Activated CD4-positive, alpha-beta memory T cell treated with anti-CD3 and anti-CD28 coated beads for 36 hours (primary cell): ENCODE measurements around the gene DNAI2. TPM values are rescaled to one million over a fixed set of nuclear protein-coding genes. Genes with fewer than 3 reads are reported as not detected.

Experiments used
- CTCF ChIA-PET: fragments of 350-600 bp; sonication (Branson Sonifier 250); formaldehyde crosslinking; loops from one replicate; lab custom pipeline; 2021; ENCODE audit warnings: antibody characterized with exemption, inconsistent platforms; lab: Charles Lee
- POLR2A ChIA-PET: fragments of 350-600 bp; sonication (Branson Sonifier 250); formaldehyde crosslinking; loops from one replicate; lab custom pipeline; 2021; ENCODE audit warnings: antibody characterized with exemption; lab: Charles Lee
- DNase-seq: peaks from one replicate; pipeline ENCODE4 v3.0.0-alpha.2; 2020
- H3K27ac Mint-ChIP-seq: one replicate; pipeline ENCODE4 v1.8.0; 2021; ENCODE audit warnings: mixed read lengths
- H3K27me3 Mint-ChIP-seq: one replicate; pipeline ENCODE4 v1.8.0; 2021; ENCODE audit warnings: mixed read lengths
- H3K36me3 Mint-ChIP-seq: one replicate; pipeline ENCODE4 v1.8.0; 2021; ENCODE audit warnings: mixed read lengths
- H3K4me1 Mint-ChIP-seq: one replicate; pipeline ENCODE4 v1.8.0; 2021; ENCODE audit warnings: low read depth, mixed read lengths
- H3K4me3 Mint-ChIP-seq: one replicate; pipeline ENCODE4 v1.8.0; 2021; ENCODE audit warnings: mild to moderate bottlenecking, mixed read lengths
- H3K9me3 Mint-ChIP-seq: one replicate; pipeline ENCODE4 v1.8.0; 2021; ENCODE audit warnings: mixed read lengths
- intact Hi-C: fragments of 100-400 bp; cut with micrococcal nuclease; formaldehyde crosslinking; loops from one replicate; pipeline ENCODE4 v1.15.1; 2023
- total RNA-seq, 2 experiments: library from RNA; stranded (reverse); gene quantifications; one replicate each; pipeline ENCODE4 v1.2.3, GENCODE V29; 2021

DNAI2 gene
- total RNA-seq, 2 experiments from 2014 or later, result 1.6 to 1.7 TPM

DNA sequence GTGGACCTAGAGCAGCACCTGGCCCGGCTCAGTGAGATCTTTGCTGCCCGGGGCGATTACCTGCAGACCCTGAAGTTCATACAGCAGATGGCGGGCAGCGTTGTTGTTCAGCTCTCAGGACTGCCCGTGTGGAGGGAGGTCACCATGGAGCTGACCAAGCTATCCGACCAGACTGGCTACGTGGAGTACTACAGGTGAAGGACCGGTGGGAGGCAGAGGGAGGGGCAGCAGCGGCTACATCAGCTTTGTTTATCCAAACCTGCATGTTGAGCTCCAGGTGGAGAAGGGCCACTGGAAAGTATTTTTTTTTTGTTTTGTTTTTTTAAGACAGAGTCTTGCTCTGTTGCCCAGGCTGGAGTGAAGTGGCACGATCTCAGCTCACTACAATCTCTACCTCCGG is 36.7 kb upstream of the DNAI2 start:
- H3K27me3 Mint-ChIP-seq, result no peaks in the 10 kb centered on the region
- H3K9me3 Mint-ChIP-seq, result no peaks in the 10 kb centered on the region
- ChIA-PET CTCF (interaction anchor here (0.7 kb wide), 1 partner anchor 35 kb away, joined by 4 read pairs; no protein-coding TSS in a partner anchor), POLR2A (no interaction called here)
- peaks cover 2% of the 10 kb centered on the region for H3K36me3 Mint-ChIP-seq
- no peak overlapping the region for H3K4me3 Mint-ChIP-seq
- no peaks in the 10 kb centered on the region for H3K4me1 Mint-ChIP-seq
- no peak overlapping the region for H3K27ac Mint-ChIP-seq
- DNase-seq, result no peak
- intact Hi-C loops, result no loop called here

DNA sequence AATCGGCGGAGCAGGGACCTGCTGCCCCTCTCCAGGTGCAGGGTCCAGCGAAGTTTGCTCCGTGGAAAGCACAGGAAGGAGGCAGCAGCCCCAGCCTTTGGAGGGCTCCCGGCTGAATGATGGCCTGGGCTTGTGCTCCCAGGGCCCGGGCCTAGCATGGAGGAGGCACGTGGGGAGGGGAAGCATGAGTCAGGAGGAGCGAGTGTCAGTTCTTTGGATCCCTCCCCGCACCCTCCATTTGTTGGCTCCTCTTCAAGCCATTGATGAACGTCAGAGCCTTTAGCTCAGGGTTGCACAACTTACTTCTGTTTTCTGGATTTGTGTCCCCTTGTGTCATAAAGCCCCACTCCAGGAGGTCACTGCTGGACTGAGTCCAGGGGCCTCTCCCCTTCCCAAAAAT is 34.9 kb upstream of the DNAI2 start:
- no peaks in the 10 kb centered on the region for H3K9me3 Mint-ChIP-seq
- ChIA-PET POLR2A (no interaction called here), CTCF (no interaction called here)
- DNase-seq, result no peak
- H3K4me3 Mint-ChIP-seq, result no peak overlapping the region
- no peaks in the 10 kb centered on the region for H3K4me1 Mint-ChIP-seq
- H3K27me3 Mint-ChIP-seq, result no peaks in the 10 kb centered on the region
- intact Hi-C loops, result no loop called here
- no peaks in the 10 kb centered on the region for H3K36me3 Mint-ChIP-seq
- no peak overlapping the region for H3K27ac Mint-ChIP-seq

DNA sequence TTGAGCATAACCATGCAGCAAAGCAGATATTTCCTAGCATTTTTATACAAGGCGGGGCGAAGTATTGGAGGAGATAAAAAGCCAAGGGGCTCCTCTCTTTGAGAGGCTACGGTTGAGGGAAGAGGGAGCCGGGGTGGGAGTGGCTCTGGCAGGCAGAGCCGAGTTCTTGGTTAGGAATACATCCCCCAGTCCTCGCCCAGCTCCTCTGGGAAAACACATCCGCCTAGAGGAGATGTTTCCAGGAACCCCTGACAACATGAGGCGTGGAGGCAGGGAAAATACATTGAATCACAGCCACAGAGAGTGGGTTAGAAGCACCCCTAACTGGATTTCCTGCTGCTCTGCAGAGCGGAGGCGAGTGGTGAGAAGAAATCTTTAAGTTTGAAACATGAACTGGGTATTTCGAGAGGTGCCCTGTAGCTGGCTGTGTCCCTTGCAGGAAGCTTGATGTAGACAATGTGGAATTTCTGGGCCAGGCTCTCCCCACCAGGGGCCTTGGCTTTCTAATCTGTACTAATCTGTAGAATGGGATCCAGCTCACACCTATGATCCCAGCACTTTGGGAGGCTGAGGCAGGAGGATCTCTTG is 33.3 kb upstream of the DNAI2 start:
- Mint-ChIP-seq H3K4me3 (no peak overlapping the region), H3K36me3 (no peaks in the 10 kb centered on the region), H3K9me3 (no peaks in the 10 kb centered on the region), H3K27me3 (no peaks in the 10 kb centered on the region), H3K4me1 (no peaks in the 10 kb centered on the region), H3K27ac (no peak overlapping the region)
- intact Hi-C loops, result no loop called here
- ChIA-PET CTCF (no interaction called here), POLR2A (no interaction called here)
- no peak for DNase-seq

DNA sequence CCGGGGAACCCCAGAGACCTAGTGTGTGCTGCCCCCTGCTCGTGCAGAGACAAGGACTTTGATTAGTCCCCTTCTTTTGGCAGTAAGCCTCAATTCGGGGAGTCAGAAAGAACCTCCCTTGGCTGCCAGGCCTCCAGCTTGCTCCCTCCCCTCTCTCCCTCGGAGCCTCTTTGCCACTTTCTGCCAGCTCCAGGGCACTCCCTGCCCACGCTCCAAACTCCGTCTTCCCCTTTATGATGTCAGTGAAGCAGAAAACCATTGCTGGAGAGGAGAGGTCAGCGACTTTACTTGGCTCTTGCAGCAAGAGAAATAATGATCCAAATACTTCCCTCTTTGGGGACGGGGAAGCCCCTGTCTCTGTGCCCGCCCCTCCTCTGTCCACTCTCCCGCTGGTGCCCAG is 32.6 kb upstream of the DNAI2 start:
- H3K4me1 Mint-ChIP-seq, result no peaks in the 10 kb centered on the region
- intact Hi-C loops, result no loop called here
- H3K36me3 Mint-ChIP-seq, result no peaks in the 10 kb centered on the region
- ChIA-PET POLR2A (no interaction called here), CTCF (no interaction called here)
- H3K4me3 Mint-ChIP-seq, result no peak overlapping the region
- H3K27ac Mint-ChIP-seq, result no peak overlapping the region
- H3K9me3 Mint-ChIP-seq, result no peaks in the 10 kb centered on the region
- no peaks in the 10 kb centered on the region for H3K27me3 Mint-ChIP-seq
- DNase-seq, result no peak

DNA sequence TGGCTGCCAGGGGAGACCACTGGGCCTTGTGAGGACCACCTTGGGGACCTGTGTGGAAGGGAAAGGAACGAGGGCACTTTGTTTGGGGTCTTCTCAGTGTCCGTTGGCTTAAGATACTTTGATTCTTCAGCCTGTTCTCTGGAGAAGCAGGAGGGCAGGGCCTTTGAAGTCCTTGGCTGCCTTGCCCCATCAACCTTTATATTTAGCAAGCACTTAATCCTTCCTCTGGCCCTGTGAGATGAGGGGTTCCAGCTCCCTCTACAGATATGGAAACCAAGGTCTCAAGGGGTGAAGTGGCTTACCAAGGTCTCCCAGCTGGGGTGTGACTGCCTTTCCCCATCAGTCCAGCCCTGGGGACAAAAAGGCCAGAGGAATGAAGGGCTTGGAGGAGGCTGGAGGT is 32.2 kb upstream of the DNAI2 start:
- no peaks in the 10 kb centered on the region for H3K4me1 Mint-ChIP-seq
- ChIA-PET POLR2A (no interaction called here), CTCF (no interaction called here)
- no peaks in the 10 kb centered on the region for H3K9me3 Mint-ChIP-seq
- intact Hi-C loops, result no loop called here
- H3K36me3 Mint-ChIP-seq, result no peaks in the 10 kb centered on the region
- DNase-seq, result no peak
- H3K27ac Mint-ChIP-seq, result no peak overlapping the region
- H3K27me3 Mint-ChIP-seq, result no peaks in the 10 kb centered on the region
- H3K4me3 Mint-ChIP-seq, result no peak overlapping the region

DNA sequence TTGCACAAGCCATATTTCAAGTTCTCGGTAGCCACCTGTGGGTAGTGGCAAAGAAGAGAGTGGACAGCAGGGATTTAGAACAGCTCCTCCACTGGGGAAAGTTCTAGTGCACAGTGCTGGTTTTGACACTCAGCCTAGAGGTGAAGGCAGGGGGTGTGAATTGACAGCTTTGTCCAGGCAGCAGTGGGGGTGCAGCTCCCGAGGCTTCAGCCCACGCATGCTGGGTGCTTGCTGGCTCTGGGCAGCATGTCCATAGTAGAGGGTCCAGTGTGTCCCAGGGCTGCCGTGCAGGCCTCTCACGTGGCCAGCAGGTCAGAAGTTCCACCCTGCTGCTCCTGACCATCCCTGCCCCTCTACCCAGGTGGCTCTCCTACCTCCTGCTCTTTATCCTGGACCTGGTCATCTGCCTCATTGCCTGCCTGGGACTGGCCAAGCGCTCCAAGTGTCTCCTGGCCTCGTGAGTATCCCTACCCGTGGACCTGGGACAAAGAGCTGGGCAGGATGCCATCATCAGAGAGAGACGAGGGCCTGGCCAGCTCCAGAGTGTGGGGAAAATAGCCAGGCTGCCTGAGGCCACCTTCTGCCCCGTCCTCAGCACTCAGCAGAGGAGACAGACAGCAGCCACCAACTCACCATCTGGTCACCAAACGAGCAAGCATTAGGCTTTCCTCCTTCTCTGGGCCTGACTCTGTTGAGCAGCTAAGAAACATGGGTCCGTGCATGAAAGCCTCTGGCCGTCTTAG is 30.9 kb upstream of the DNAI2 start:
- ChIA-PET CTCF (interaction anchor here (0.5 kb wide), 1 partner anchor 114 kb away, joined by 3 read pairs; no protein-coding TSS in a partner anchor), POLR2A (no interaction called here)
- Mint-ChIP-seq H3K9me3 (no peaks in the 10 kb centered on the region), H3K4me1 (no peaks in the 10 kb centered on the region), H3K36me3 (no peaks in the 10 kb centered on the region), H3K27me3 (no peaks in the 10 kb centered on the region), H3K4me3 (no peak overlapping the region), H3K27ac (no peak overlapping the region)
- intact Hi-C loops, result no loop called here
- DNase-seq, result no peak

DNA sequence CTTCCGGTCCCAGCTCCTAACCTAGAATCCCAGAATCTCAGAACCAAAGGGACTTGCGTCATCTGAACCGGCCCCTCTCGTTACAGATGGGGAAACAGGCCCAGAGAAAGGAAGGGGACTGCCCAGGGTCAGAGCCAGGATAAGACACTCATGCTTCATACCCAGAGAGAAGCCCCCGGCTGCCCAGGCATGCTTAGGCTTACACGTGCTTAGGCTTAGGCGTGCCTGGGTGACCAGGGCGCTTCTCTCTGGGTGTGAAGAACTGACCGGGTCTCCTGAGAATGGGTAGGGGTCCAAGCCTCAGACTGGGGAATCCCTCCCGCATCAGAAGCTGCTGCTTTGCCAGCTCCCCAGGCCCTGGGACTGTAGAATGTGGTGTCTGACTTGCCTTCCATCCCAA is 29.9 kb upstream of the DNAI2 start:
- H3K9me3 Mint-ChIP-seq, result no peaks in the 10 kb centered on the region
- H3K4me1 Mint-ChIP-seq, result no peaks in the 10 kb centered on the region
- H3K27ac Mint-ChIP-seq, result no peak overlapping the region
- H3K4me3 Mint-ChIP-seq, result no peak overlapping the region
- ChIA-PET POLR2A (no interaction called here), CTCF (interaction anchor here (0.6 to 1.6 kb wide), 2 partner anchors 124 to 351 kb away, joined by 3 to 5 read pairs; no protein-coding TSS in a partner anchor)
- intact Hi-C loops, result no loop called here
- DNase-seq, result no peak
- no peaks in the 10 kb centered on the region for H3K36me3 Mint-ChIP-seq
- H3K27me3 Mint-ChIP-seq, result no peaks in the 10 kb centered on the region

DNA sequence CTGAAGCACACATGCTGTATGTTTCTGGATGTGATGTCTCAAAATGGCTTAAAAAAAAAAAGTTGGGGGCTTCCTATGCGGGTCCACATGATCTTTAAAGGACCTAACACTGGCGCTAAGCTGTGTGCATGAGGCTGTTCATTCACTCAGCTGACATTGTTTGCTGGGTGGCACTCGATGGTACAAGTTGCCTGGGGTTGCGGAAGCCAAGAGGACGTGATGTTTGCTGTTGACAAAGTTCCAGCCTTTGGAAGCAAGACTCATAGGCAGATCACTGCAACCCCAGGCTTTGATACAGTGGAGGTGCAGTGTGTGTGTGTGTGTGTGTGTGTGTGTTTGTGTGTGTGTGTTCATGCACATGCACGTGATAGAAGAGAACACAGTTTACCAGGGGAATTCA is 29.5 kb upstream of the DNAI2 start:
- Mint-ChIP-seq H3K4me3 (no peak overlapping the region), H3K4me1 (no peaks in the 10 kb centered on the region), H3K27ac (no peak overlapping the region), H3K9me3 (no peaks in the 10 kb centered on the region), H3K27me3 (no peaks in the 10 kb centered on the region), H3K36me3 (no peaks in the 10 kb centered on the region)
- DNase-seq, result no peak
- CTCF ChIA-PET, result interaction anchor here (0.6 to 1.6 kb wide), 2 partner anchors 124 to 351 kb away, joined by 3 to 5 read pairs; no protein-coding TSS in a partner anchor
- POLR2A ChIA-PET, result interaction anchor here (1.0 kb wide), 1 partner anchor 20 kb away, joined by 3 read pairs; no protein-coding TSS in a partner anchor
- intact Hi-C loops, result no loop called here

DNA sequence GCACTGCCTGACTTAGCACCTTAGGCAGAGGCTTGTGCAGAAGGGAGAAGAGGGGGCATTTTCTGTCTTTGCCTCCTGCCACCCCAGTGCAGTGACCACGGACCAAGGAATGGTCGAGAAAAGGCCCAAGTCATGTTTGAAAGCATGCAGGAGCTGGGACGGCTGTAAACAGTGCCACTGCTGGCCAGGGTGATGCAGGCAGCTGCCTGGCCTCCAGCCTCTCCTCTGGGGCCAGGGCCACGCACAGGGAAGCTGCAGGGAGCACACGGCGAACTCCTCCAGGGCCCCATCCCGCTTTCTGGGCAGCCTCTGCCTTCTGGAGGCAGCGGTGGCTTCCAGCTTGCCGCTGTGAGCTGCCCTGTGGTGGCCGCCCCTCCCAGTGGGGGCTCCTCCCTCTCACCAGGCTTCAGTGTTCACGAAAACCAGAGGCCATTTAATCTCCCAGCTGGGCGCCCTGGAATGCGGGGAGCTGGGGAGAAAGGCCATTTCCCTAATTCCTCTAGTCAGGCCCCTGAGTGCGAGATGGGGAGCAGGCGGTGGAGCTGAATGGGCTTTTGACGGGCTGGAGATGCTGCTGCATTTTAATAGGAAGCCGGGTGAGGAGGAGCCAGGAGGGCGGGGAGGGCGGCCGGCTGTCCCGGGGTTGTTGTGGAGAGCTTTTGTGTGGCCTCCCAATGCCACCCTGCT is 28.7 kb upstream of the DNAI2 start:
- ChIA-PET POLR2A (interaction anchor here (1.0 kb wide), 1 partner anchor 19 kb away, joined by 3 read pairs; no protein-coding TSS in a partner anchor), CTCF (interaction anchor here (0.6 to 1.6 kb wide), 2 partner anchors 123 to 350 kb away, joined by 3 to 5 read pairs; no protein-coding TSS in a partner anchor)
- no peaks in the 10 kb centered on the region for H3K4me1 Mint-ChIP-seq
- no peak for DNase-seq
- no peak overlapping the region for H3K4me3 Mint-ChIP-seq
- no peaks in the 10 kb centered on the region for H3K27me3 Mint-ChIP-seq
- H3K9me3 Mint-ChIP-seq, result no peaks in the 10 kb centered on the region
- no peak overlapping the region for H3K27ac Mint-ChIP-seq
- no peaks in the 10 kb centered on the region for H3K36me3 Mint-ChIP-seq
- intact Hi-C loops, result no loop called here

DNA sequence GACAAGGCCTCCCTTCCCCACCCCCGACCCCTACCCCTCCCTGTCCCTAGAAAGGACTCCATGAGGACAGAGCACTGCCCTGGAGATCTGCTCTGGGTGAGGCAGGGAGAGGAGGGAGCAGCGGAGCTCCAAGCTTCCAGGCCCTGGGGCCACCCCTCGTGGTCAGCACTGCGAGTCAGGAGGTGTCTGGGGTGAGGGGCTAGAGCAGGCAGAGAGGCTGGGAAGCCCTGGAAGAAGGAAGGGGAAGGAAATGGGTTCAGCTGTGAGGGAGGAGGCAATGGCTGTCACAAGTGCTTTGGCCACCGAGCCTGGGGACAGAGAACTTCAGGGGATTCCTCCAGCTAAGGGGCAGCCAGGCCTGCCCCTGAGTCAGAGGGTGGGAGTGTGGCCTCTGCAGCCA is 28.2 kb upstream of the DNAI2 start:
- H3K27me3 Mint-ChIP-seq, result no peaks in the 10 kb centered on the region
- CTCF ChIA-PET, result no interaction called here
- no peak for DNase-seq

DNA sequence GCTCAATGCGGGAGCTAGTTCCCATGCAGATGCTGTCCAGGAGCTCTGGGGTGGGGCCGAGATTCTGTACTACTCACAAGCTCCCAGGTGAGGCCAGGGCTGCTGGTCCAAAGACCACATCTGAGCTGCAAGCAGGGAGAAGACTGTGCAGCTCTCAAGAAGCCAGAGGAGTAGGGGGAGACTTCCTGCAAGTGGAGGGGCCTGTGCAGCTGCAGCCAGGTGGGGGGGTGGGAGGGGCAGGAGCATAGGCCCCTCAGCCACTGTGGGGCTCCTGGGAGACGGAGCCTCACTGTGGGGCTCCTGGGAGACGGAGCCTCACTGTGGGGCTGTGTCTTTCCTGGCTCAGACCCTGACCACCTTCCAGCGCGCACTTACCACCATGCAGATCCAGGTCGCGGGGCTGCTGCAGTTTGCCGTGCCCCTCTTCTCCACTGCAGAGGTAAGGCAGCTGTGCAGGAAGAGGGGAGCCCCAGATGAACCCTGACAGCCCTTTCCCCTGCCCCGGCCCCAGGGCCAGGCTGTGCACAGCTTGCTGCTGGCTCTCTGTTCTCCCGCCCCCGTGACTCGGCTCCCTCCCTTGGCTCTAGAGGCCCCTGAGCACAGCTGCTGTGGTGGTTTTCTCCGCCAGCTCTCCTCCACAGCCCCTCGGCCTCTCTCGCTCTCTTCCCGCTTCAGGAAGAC is 24.3 kb upstream of the DNAI2 start:
- no peak overlapping the region for H3K4me3 Mint-ChIP-seq
- peaks cover 5% of the 10 kb centered on the region for H3K36me3 Mint-ChIP-seq
- CTCF ChIA-PET, result no interaction called here
- H3K9me3 Mint-ChIP-seq, result no peaks in the 10 kb centered on the region
- no peaks in the 10 kb centered on the region for H3K27me3 Mint-ChIP-seq
- no peak for DNase-seq
- H3K27ac Mint-ChIP-seq, result no peak overlapping the region
- H3K4me1 Mint-ChIP-seq, result no peaks in the 10 kb centered on the region
- intact Hi-C loops, result no loop called here
- POLR2A ChIA-PET, result no interaction called here

More for the DNA sequence above, 28.2 kb upstream of the DNAI2 start:
- Mint-ChIP-seq H3K4me1 (no peaks in the 10 kb centered on the region), H3K4me3 (no peak overlapping the region), H3K27ac (no peak overlapping the region), H3K9me3 (no peaks in the 10 kb centered on the region), H3K36me3 (no peaks in the 10 kb centered on the region)
- intact Hi-C loops, result no loop called here
- POLR2A ChIA-PET, result no interaction called here
